H9 (cell line): ENCODE results near the gene MORF4L2. TPM values are rescaled to one million over a fixed set of nuclear protein-coding genes. Genes with fewer than 3 reads are reported as not detected.

Experiments used
- DNase-seq: peaks from one replicate; pipeline ENCODE4 v3.0.0-alpha.2; 2017
- H2AFZ ChIP-seq: one replicate; pipeline ENCODE4 v1.6.1; 2013; ENCODE audit warnings: mild to moderate bottlenecking, low read length, control low read depth, moderate library complexity
- H2AK5ac ChIP-seq: 2 replicates; pipeline ENCODE4 v1.6.1; 2013; ENCODE audit warnings: low read length, control low read depth, mixed read lengths; ENCODE audit not compliant: insufficient read length
- H2BK120ac ChIP-seq: one replicate; pipeline ENCODE4 v1.6.1; 2013; ENCODE audit warnings: low read depth, mild to moderate bottlenecking, low read length, control low read depth, inconsistent platforms; ENCODE audit not compliant: poor library complexity, severe bottlenecking
- H2BK12ac ChIP-seq: 2 replicates; pipeline ENCODE4 v1.6.1; 2013; ENCODE audit warnings: low read length, control low read depth, mixed read lengths, low read depth; ENCODE audit not compliant: insufficient read length
- H2BK15ac ChIP-seq: 2 replicates; pipeline ENCODE4 v1.6.1; 2013; ENCODE audit warnings: low read depth, low read length, control low read depth
- H2BK20ac ChIP-seq: one replicate; pipeline ENCODE4 v1.6.1; 2013; ENCODE audit warnings: low read depth, mild to moderate bottlenecking, low read length, control low read depth, inconsistent platforms; ENCODE audit not compliant: poor library complexity, severe bottlenecking
- H2BK5ac ChIP-seq: 2 replicates; pipeline ENCODE4 v1.6.1; 2013; ENCODE audit warnings: low read length, control low read depth, mixed read lengths; ENCODE audit not compliant: insufficient read length
- H3K14ac ChIP-seq: 2 replicates; pipeline ENCODE4 v1.6.1; 2013; ENCODE audit warnings: low read length, control low read depth; ENCODE audit not compliant: insufficient read depth
- H3K18ac ChIP-seq: 2 replicates; pipeline ENCODE4 v1.6.1; 2013; ENCODE audit warnings: low read depth, mild to moderate bottlenecking, mixed read lengths, low read length, control low read depth; ENCODE audit not compliant: insufficient read length
- H3K23ac ChIP-seq: 2 replicates; pipeline ENCODE4 v1.6.1; 2013; ENCODE audit warnings: low read length, control low read depth, mixed read lengths, low read depth; ENCODE audit not compliant: insufficient read length
- H3K23me2 ChIP-seq: 2 replicates; pipeline ENCODE4 v1.6.1; 2013; ENCODE audit warnings: low read depth, mild to moderate bottlenecking, mixed read lengths, low read length, control low read depth; ENCODE audit not compliant: insufficient read length, poor library complexity, severe bottlenecking
- H3K27ac ChIP-seq: 2 replicates; pipeline ENCODE4 v1.5.1; 2013; ENCODE audit warnings: low read length, control low read depth, mixed read lengths, low read depth; ENCODE audit not compliant: insufficient read length
- H3K27me3 ChIP-seq: 2 replicates; pipeline ENCODE4 v1.6.1; 2013; ENCODE audit warnings: low read length, control low read depth, inconsistent platforms; ENCODE audit not compliant: insufficient read depth
- H3K4ac ChIP-seq: 2 replicates; pipeline ENCODE4 v1.6.1; 2013; ENCODE audit warnings: low read depth, mild to moderate bottlenecking, control low read depth, inconsistent platforms, low read length, moderate library complexity
- H3K4me1 ChIP-seq: 2 replicates; pipeline ENCODE4 v1.6.1; 2013; ENCODE audit warnings: low read length, control low read depth, inconsistent platforms; ENCODE audit not compliant: insufficient read depth
- H3K4me2 ChIP-seq: 2 replicates; pipeline ENCODE4 v1.6.1; 2013; ENCODE audit warnings: low read length, control low read depth, mixed read lengths; ENCODE audit not compliant: insufficient read length, insufficient read depth
- H3K56ac ChIP-seq: 2 replicates; pipeline ENCODE4 v1.6.1; 2013; ENCODE audit warnings: low read depth, mild to moderate bottlenecking, mixed read lengths, low read length, control low read depth; ENCODE audit not compliant: insufficient read length
- H3K79me1 ChIP-seq: 2 replicates; pipeline ENCODE4 v1.6.1; 2013; ENCODE audit warnings: low read depth, mild to moderate bottlenecking, moderate library complexity, low read length, control low read depth, inconsistent platforms; ENCODE audit not compliant: insufficient read depth, poor library complexity, severe bottlenecking
- H3K79me2 ChIP-seq: 2 replicates; pipeline ENCODE4 v1.6.1; 2013; ENCODE audit warnings: low read length, control low read depth, inconsistent platforms; ENCODE audit not compliant: insufficient read depth
- H3K9ac ChIP-seq: 2 replicates; pipeline ENCODE4 v1.6.1; 2013; ENCODE audit warnings: low read length, control low read depth, mixed read lengths; ENCODE audit not compliant: insufficient read length; ENCODE audit errors: extremely low read depth
- H3K9me3 ChIP-seq: one replicate; pipeline ENCODE4 v1.6.1; 2013; ENCODE audit warnings: low read depth, low read length, inconsistent platforms; ENCODE audit not compliant: control insufficient read depth
- H3T11ph ChIP-seq: one replicate; pipeline ENCODE4 v1.6.1; 2013; ENCODE audit warnings: mild to moderate bottlenecking, low read length, control low read depth, inconsistent platforms
- H4K20me1 ChIP-seq: one replicate; pipeline ENCODE4 v1.6.1; 2013; ENCODE audit not compliant: control insufficient read depth, insufficient read length, insufficient read depth
- H4K5ac ChIP-seq: 2 replicates; pipeline ENCODE4 v1.6.1; 2013; ENCODE audit warnings: low read depth, mild to moderate bottlenecking, mixed read lengths, low read length, control low read depth; ENCODE audit not compliant: insufficient read length
- H4K8ac ChIP-seq: replicated peaks from 2 replicates; pipeline ENCODE4 v1.6.1; 2013; ENCODE audit warnings: low read length, control low read depth, mixed read lengths, low read depth; ENCODE audit not compliant: insufficient read length
- H4K91ac ChIP-seq: 2 replicates; pipeline ENCODE4 v1.6.1; 2013; ENCODE audit warnings: low read depth, mild to moderate bottlenecking, moderate library complexity, mixed read lengths, low read length, control low read depth; ENCODE audit not compliant: insufficient read length
- H3K27ac Mint-ChIP-seq, 3 experiments: 2 replicates in 2 of 3; 3 replicates in 1 of 3; pipeline ENCODE4 v1.8.0; 2020 to 2021; ENCODE audit warnings: mixed read lengths in 3 of 3, mild to moderate bottlenecking in 1 of 3, moderate library complexity in 1 of 3
- H3K27me3 Mint-ChIP-seq: 2 replicates; pipeline ENCODE4 v1.8.0; 2021; ENCODE audit warnings: low read depth, mild to moderate bottlenecking, moderate library complexity, mixed read lengths
- H3K36me3 Mint-ChIP-seq, 3 experiments: 2 replicates in 2 of 3; 3 replicates in 1 of 3; pipeline ENCODE4 v1.8.0; 2020 to 2021; ENCODE audit warnings: low read depth in 3 of 3, mixed read lengths in 3 of 3; ENCODE audit not compliant: insufficient read depth in 1 of 3
- H3K4me1 Mint-ChIP-seq, 2 experiments: 2 replicates each; pipeline ENCODE4 v1.8.0; 2020; ENCODE audit warnings: mixed read lengths in 2 of 2
- H3K4me3 Mint-ChIP-seq, 2 experiments: 2 replicates in 1 of 2; 3 replicates in 1 of 2; pipeline ENCODE4 v1.8.0; 2020 to 2021; ENCODE audit warnings: mild to moderate bottlenecking in 2 of 2, mixed read lengths in 2 of 2, moderate library complexity in 1 of 2
- H3K9me3 Mint-ChIP-seq, 2 experiments: 2 replicates in 1 of 2; 3 replicates in 1 of 2; pipeline ENCODE4 v1.8.0; 2020; ENCODE audit warnings: mild to moderate bottlenecking in 2 of 2, mixed read lengths in 2 of 2, moderate library complexity in 1 of 2
- CTCF ChIP-seq: fragments of 200-600 bp; sonication (generic); conservative IDR thresholded peaks from 3 replicates; pipeline ENCODE4 v1.8.0; 2021; ENCODE audit warnings: antibody characterized with exemption, mild to moderate bottlenecking
- WGBS: extraction: QIAGEN DNeasy Blood & Tissue Kit; methylation state at CpG from one replicate; pipeline ENCODE4 v1.1.7; 2013; ENCODE audit warnings: missing lambda C conversion rate, low lambda C conversion rate, mixed read lengths; ENCODE audit not compliant: insufficient read length; ENCODE audit errors: extremely low coverage; 5-methylcytosine and 5-hydroxymethylcytosine counted together
- total RNA-seq: library from RNA; stranded (reverse); gene quantifications from 2 replicates; pipeline ENCODE4 v1.2.1, GENCODE V29; 2021

The MORF4L2 gene
- total RNA-seq, 1 experiment from 2014 or later: 378 TPM

- no peaks in the 10 kb centered on the region for H3K79me2 ChIP-seq
- H3K14ac ChIP-seq: no peak overlapping the region
- no peak overlapping the region; a peak in 1 of 7 replicates for H3K27ac Mint-ChIP-seq
- no peak overlapping the region for H4K5ac ChIP-seq
- H3K4me2 ChIP-seq: no peak overlapping the region
- no peaks in the 10 kb centered on the region for H3K27me3 ChIP-seq
- H3K36me3 Mint-ChIP-seq: no peaks in the 10 kb centered on the region
- H3K56ac ChIP-seq: no peak overlapping the region
- H3K4me1 Mint-ChIP-seq: peaks cover 37 to 48% of the 10 kb centered on the region in 2 experiments
- H3K27ac ChIP-seq: no peak overlapping the region
- no peak overlapping the region for H2BK15ac ChIP-seq
- WGBS: no CpG with 5 or more reads among the region's 4 CpGs
- H3K4ac ChIP-seq: no peak overlapping the region
- H2BK120ac ChIP-seq: no peak overlapping the region
- no peak overlapping the region for H4K91ac ChIP-seq
- H2BK20ac ChIP-seq: no peak overlapping the region
- no peak overlapping the region for H2AK5ac ChIP-seq
- H3K18ac ChIP-seq: no peak overlapping the region
- no peak overlapping the region for H2BK5ac ChIP-seq
- H2AFZ ChIP-seq: no peak overlapping the region
- H2BK12ac ChIP-seq: no peak overlapping the region
- no peaks in the 10 kb centered on the region for H4K20me1 ChIP-seq
- no peak overlapping the region for H3K9ac ChIP-seq
- no peak for DNase-seq
- no peaks in the 10 kb centered on the region for H3K23me2 ChIP-seq
- no peak overlapping the region for H3K23ac ChIP-seq
- peaks cover 0 to 47% of the 10 kb centered on the region in 2 experiments; a peak in 2 of 5 replicates for H3K9me3 Mint-ChIP-seq
- no peak overlapping the region for H3K4me3 Mint-ChIP-seq
- TF ChIP-seq CTCF: no peak
- no peaks in the 10 kb centered on the region for H3K79me1 ChIP-seq
- H3K27me3 Mint-ChIP-seq: peaks cover 8% of the 10 kb centered on the region
- H3T11ph ChIP-seq: no peak overlapping the region
- H3K4me1 ChIP-seq: peaks cover 16% of the 10 kb centered on the region; the same call in 1 of the 2 replicates
- no peak overlapping the region for H4K8ac ChIP-seq
- no peaks in the 10 kb centered on the region for H3K9me3 ChIP-seq
Observed at GRCh38 chrX:103734125-103734760, 47.7 kb upstream of the MORF4L2 start.
